ENCODE data around the gene EXOSC1. TPM values are rescaled to one million over a fixed set of nuclear protein-coding genes. Genes with fewer than 3 reads are reported as not detected.

Gene EXOSC1
- total and polyA plus RNA-seq, 2 donors (not counting 1 experiment from before 2014, with no cell fraction given): 32.2 to 44.5 TPM

DNA sequence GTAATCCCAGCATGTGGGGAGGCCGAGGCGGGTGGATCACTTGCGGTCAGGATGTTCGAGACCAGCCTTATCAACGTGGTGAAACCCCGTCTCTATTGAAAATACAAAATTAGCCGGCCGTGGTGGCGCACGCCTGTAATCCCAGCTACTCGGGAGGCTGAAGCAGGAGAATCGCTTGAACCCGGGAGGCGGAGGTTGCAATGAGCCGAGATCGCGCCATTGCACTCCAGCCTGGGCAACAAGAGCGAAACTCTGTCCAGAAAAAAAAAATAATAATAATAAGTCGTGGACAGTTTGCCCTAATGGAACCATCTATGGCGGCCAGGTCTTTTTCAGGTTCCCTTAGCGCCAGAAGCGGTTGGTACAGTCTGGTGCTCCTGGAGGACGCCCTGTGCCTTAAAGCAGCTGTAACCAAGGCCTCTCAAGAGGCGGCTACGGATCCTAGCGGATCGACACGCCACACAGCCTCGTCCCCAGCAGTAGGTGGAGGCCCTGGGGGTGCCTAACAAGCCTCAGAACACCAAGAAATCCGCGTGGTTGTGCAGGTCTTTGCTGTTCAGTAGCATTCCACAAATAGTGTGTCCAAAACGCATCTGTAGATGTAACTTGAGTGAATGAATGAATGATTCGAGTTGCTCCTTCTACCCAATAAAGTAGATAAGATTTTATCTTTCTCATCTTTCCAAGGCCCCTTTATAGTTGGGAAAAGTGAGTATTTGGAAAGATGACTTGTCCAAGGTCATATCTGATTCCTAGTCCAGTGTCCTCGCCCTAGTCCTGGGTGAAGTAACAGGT lies 18.8 kb downstream of the EXOSC1 start:
- Histone ChIP-seq H3K27me3 (replicated peaks in 1 of 4; ENCODE audit: control extremely low read depth in 1 of 4, control insufficient read depth in 3 of 4, insufficient read depth in 4 of 4, low read length in 3 of 4) (no peaks in the 10 kb centered on the region), H3K9me3 (ENCODE audit: control extremely low read depth in 1 of 3, control insufficient read depth in 2 of 3, insufficient read depth in 1 of 3, low read length in 2 of 3) (no peaks in the 10 kb centered on the region), H4K20me1 (ENCODE audit: control insufficient read depth, insufficient read depth, low read length, poor library complexity, severe bottlenecking) (peaks cover 7% of the 10 kb centered on the region), H2AFZ (ENCODE audit: insufficient read depth, low read depth, low read length, poor library complexity, severe bottlenecking) (peak overlapping the region; percentile 73), H3K36me3 (replicated peaks in 1 of 2; ENCODE audit: control extremely low read depth in 1 of 2, control insufficient read depth in 1 of 2, extremely low read depth in 1 of 2, insufficient read depth in 2 of 2, low read length in 1 of 2) (peaks cover 5 to 30% of the 10 kb centered on the region in 2 experiments), H3K4me1 (ENCODE audit: control insufficient read depth in 2 of 2, insufficient read depth in 2 of 2, low read length in 2 of 2) (peaks cover 21 to 31% of the 10 kb centered on the region in 2 donors), H3K4me2 (replicated peaks; ENCODE audit: low read depth, low read length, poor library complexity, severe bottlenecking) (peak overlapping the region; percentile 83), H3K79me2 (ENCODE audit: control insufficient read depth, insufficient read depth, low read length) (peaks cover 35% of the 10 kb centered on the region), H3K4me3 (ENCODE audit: control extremely low read depth in 1 of 5, extremely low read depth in 1 of 5, insufficient read depth in 1 of 5, low read depth in 2 of 5, low read length in 4 of 5) (peak overlapping the region; percentile 68 to 87 (median 80)), H3K27ac (ENCODE audit: low read length in 2 of 2) (peak overlapping the region; percentile 55 to 79), H3K9ac (ENCODE audit: low read length) (peak overlapping the region; percentile 83)
- Mint-ChIP-seq H3K9me3 (ENCODE audit: insufficient read depth) (no peaks in the 10 kb centered on the region), H3K27me3 (no peaks in the 10 kb centered on the region), H3K27ac (peak overlapping the region; percentile 99), H3K4me3 (peak overlapping the region; percentile 97), H3K4me1 (peaks cover 43% of the 10 kb centered on the region)
- DNase-seq (no peak), ATAC-seq (ENCODE audit: low read depth) (no peak)
- TF ChIP-seq CTCF (IDR thresholded peaks at IDR 0.05) (no peak), EZH2 (IDR thresholded peaks at IDR 0.05; ENCODE audit: borderline replicate concordance, insufficient read depth, low read depth, low read length, poor library complexity, severe bottlenecking) (no peak)
- CTCF ChIA-PET: interaction anchor here (1.0 to 1.2 kb wide), 2 partner anchors 26 to 148 kb away, joined by 3 read pairs; partner anchors contain the start of gene RRP12
- POLR2A ChIA-PET: interaction anchor here (0.6 kb wide), 1 partner anchor 58 kb away, joined by 6 read pairs; no protein-coding TSS in a partner anchor
- intact Hi-C loops (cut with micrococcal nuclease): loop anchor here (1.0 kb wide), 4 partner anchors 19 to 71 kb away; partner anchors contain the start of genes EXOSC1, MMS19, RRP12 and UBTD1
- WGBS (ENCODE audit: insufficient coverage): 29% methylated on average over 30 of the region's 34 CpGs
